HG02763 (cell line): ENCODE measurements around the gene KRTAP27-1.

Experiments
- ATAC-seq: cut with Tn5 transposase; IDR thresholded peaks from one replicate; pipeline ENCODE4 v1.9.1; 2021; ENCODE audit warnings: mild to moderate bottlenecking, moderate library complexity; ENCODE audit not compliant: unreplicated experiment

KRTAP27-1 gene, protein sequence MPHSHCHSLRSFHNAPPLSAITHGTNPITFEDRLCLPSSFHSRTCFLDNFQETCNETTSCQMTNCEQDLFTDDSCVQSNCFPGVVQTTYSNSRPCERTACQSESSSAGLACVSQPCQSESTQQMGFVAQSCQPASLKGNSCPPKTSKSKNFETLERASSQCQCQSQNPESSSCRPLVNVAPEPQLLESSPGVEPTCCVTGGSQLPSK

GRCh38 chr21:30337276-30337744, at the start of gene KRTAP27-1:
KRTAP27-1 (minus strand) TSS chr21:30337694; CDS start chr21:30337668, 26 bp downstream.
- no peak for ATAC-seq

DNA sequence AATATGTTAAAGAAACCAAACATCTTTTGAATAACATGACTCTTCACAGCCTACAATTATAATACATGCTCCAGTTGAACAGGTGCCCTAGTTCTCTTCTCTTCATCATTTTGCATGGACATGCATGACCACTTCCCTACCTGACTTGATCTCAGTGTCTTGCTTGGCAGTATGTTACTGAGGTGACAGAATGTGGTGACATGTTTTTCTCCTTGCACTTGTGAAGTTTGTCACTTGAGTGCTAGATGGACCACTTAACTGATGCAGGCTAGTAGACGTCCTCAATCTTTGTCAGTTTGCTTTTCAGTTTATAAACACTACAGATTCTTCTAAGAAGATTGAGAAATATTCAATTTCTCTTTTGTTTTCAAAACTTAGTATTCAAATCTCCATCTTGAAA, 44.7 kb upstream of the KRTAP27-1 start:
- ATAC-seq: no peak

DNA sequence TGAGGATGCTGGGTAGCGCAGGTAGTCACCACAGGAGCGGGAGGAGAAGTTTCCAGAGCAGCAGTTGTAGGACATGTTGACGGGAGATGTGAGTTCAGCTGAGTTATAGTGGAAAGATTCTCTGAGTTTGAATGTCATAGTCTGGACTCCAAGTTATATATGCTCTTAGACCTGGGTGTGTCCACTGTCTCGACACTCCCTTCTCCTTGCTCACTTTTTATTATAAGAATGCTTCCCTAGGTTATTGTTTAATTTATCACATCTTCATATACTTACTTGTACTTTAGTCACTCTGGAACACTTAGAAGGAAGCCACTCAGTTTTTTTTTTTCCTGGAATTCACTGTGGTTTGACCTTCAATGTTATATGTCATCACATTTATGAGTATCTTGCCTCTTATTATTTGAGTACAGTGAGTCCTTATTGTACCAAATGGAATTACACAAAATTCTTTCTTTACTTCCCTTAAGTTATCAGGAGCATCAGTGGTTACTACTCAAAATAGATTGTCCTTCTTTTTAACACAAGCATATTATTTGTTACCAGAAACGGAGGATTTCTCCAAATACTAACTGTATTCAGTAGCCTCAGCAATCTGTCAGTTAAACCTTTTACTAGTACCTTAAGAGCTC, 34.8 kb upstream of the KRTAP27-1 start, which contains the start of gene KRTAP13-2:
TSS of gene KRTAP13-2 (minus strand) at position 133 of the 632 bp plus-strand sequence. CDS start at position 75, 58 bp downstream.
- ATAC-seq: no peak

DNA sequence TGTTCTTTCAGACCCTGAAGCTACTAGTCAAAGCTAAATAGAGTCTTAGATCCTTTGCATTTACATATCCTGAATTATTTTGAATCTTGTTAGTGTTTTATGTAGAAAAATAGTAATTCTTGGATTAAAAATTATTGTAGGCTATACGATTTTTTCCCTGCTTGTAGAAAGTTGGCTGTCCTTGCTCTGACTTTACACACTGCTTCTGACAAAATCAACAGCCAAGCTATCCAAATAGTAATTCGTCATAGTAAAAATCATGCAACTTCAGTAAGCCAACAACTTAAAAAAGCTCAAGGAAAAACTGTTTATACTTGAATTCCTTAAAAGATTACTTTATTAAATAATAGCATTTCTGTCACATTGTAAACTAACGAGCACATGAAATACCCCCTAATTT, 18.4 kb upstream of the KRTAP27-1 start:
- no peak for ATAC-seq

GRCh38 chr21:30354308-30355005, 17.0 kb upstream of the KRTAP27-1 start:
- no peak for ATAC-seq

- no peak for ATAC-seq
Measured at GRCh38 chr21:30351534-30351933, 14.0 kb upstream of the KRTAP27-1 start.

DNA sequence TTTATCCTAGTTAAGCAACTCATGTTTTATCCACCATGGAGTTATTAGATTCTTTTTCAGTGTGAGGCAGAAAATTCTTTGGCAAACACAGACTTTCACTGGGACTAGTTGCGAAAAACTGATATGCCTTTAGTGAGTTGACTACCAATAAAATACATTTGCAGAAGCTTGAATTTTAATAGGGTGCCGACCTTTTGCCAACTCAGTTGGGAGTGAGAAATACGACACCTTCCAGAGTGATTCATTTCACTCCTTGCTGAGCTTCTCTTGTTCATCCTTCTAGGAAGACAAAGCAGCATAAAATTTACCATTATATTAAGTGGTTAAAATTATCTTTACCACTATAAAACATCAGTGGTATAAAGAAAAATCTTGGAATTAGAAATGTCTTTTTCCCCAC, 12.1 kb upstream of the KRTAP27-1 start:
- ATAC-seq: no peak

DNA sequence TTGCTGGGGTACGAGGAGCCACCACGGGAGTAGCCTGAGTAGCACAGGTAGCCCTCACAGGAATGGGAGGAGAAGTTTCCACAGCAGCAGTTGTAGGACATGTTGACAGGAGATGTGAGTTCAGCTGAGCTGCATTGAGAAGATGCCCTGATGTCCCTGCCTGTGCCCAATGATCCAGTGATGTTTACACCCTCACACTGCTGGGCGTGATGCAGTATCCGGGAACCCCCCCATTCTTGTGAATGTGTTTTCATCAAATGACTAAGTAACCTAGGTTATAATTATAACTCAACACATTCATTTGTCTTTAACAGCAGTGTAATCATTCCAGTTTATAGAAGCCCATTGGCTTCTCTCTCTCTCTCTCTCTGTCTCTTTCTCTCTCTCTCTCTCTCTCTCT, 11.0 kb upstream of the KRTAP27-1 start, which contains the start of gene KRTAP23-1:
TSS of gene KRTAP23-1 (minus strand) at position 101 of the 400 bp plus-strand sequence. CDS start at position 101, 0 bp downstream.
- no peak for ATAC-seq

- no peak for ATAC-seq
Measured at GRCh38 chr21:30345014-30345413, 7.5 kb upstream of the KRTAP27-1 start.

DNA sequence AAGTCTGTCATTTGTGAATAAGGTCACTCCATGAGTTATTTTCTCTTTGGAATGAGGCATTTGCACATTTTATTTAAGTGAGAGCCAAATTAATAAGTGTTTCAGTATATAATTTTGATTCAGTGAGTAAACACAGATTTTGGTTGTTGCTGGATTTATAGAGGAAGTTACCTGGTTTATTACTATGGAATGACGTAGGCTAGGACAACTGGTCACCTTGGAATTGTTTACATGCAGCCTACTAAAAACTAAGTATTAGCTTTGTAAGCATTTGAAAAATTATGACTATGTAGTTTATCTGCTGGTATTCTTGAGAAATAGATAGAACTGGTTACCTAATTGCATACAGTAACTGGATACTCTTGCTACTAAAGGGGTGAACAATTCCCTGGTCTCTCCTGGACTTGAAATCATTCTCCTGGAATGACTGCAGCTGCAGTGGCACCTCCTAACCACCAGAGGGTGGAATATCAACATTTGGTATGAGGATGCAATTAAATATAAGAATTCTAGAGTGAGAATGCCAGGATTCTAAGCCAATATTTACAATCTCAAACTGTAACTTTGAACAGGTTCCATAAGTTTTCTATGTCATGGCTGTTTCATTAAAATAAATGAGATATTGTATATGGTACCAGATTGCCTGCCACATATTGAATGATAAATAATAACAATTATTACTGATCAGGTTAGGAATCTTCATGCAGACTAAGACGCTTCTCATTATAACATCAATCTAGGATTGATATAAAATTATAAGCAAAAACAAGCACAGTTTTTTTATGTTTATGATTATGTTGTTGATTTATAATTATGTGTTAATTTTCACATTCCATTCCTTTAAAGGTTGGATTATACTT, 3.5 kb upstream of the KRTAP27-1 start:
- no peak for ATAC-seq

GRCh38 chr21:30338717-30339116, 1.2 kb upstream of the KRTAP27-1 start:
- ATAC-seq: no peak

GRCh38 chr21:30337772-30338171, 278 bp upstream of the KRTAP27-1 start:
- no peak for ATAC-seq

- ATAC-seq: no peak
Measured at GRCh38 chr21:30336596-30336995, 898 bp downstream of the KRTAP27-1 start.

GRCh38 chr21:30333736-30334135, 3.8 kb downstream of the KRTAP27-1 start:
- ATAC-seq: no peak

- no peak for ATAC-seq
Measured at GRCh38 chr21:30332681-30333080, 4.8 kb downstream of the KRTAP27-1 start.

- no peak for ATAC-seq
Measured at GRCh38 chr21:30329203-30329875, 8.2 kb downstream of the KRTAP27-1 start.

GRCh38 chr21:30326390-30326789, 11.1 kb downstream of the KRTAP27-1 start:
- ATAC-seq: no peak

- no peak for ATAC-seq
Measured at GRCh38 chr21:30320215-30320614, 17.3 kb downstream of the KRTAP27-1 start, which contains the start of gene KRTAP26-1. KRTAP26-1 (minus strand) TSS chr21:30320315; CDS start chr21:30320035, 280 bp downstream.

DNA sequence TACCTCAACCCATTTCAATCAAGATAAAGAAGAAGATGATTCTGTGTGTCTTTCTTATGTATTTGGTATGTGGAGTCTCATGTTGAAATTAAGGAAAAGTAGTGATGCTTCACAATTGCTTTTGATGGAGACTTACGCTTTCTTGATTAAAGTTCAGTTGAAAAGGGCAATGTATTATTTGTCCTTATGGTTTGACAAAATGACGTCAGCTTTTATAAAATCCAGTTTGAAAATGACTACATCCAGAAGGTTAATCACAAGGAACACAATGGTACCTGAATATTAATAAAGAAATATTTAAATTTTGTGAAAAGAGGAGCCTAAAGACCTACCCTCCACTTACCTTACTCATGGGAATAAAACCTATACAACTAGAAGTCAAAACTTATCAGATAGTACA, 21.8 kb downstream of the KRTAP27-1 start:
- ATAC-seq: no peak

DNA sequence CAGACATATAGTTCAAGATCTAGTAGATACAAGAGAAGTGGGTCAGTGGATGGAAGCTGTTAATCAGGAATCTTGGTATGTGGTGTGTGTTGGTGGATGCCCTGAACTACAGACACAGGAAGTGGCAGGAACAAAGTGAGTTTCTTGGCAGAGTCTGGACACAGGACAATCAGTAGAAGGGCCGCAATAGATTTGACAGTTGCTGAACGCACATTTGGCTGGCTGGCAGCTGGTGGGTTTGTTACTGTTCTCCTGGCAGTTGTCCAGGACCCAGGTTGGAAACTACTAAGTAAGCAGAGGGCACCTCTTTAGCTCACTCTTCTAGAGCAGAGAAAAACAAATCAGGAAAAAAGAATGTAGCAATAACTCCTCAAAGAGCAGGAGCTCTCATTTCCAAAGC, 30.6 kb downstream of the KRTAP27-1 start:
- no peak for ATAC-seq
